NCI-H226 (cell line): ENCODE results near the gene TDRD12.
"Not testable (repeated sequence)": the region's sequence is repeated elsewhere in the genome, so short reads cannot be mapped to it uniquely, and the experiment has no call there.

Experiments used
- DNase-seq: peaks from one replicate; pipeline ENCODE4 v3.0.0-alpha.2; 2015

TDRD12 gene

DNA sequence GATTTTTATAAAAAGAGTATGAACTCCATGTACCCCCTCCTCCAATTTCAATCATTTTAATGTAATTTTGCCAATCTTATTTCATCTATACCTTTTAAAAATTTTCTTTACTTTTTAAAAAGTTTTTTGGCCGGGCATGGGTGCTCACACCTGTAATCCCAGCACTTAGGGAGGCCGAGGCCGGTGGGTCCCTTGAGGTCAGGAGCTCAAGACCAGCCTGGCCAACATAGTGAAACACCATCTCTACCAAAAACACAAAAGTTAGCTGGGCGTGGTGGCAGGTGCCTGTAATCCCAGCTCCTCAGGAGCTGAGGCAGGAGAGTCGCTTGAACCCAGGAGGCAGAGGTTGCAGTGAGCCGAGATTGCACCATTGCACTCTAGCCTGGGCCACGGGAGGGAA lies 113.8 kb downstream of the TDRD12 start:
- DNase-seq, result not testable (repeated sequence)

DNA sequence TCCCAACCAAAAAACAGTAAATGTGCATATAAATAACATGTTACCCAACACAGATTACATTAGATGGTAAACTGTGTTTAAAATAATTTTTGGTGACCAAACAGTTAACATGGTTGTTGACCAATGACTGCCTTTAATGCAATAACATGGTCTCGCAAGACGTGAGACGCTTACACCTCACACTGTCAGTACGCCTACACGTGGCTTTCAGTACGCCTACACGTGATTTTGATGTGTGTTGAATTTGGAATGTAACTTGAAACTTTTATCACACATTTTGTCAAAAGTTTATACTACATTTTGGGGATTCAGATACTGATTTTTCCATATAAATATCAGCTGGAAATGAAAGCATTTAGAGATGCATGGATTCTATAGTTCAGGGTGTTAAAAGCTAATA lies 118.0 kb downstream of the TDRD12 start:
- DNase-seq, result no peak

DNA sequence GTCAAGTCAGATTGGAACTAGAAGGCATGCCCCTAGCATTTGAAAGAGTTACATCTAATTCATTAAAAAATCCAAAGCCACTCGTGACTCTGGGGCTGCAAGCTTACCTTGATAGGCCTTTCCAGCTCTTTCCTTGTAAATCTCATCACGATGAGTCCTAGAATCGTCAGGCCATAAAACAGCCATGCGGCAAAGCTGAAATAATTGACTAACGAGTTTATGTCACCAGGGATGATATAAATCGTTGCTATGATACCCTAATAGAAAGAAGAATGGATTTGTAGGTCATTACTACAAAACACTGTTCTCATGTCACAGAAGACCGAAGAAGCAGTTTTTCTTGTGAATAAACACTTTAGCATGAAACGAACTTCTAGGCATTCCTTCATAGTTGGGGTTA lies 122.5 kb downstream of the TDRD12 start:
- no peak for DNase-seq

DNA sequence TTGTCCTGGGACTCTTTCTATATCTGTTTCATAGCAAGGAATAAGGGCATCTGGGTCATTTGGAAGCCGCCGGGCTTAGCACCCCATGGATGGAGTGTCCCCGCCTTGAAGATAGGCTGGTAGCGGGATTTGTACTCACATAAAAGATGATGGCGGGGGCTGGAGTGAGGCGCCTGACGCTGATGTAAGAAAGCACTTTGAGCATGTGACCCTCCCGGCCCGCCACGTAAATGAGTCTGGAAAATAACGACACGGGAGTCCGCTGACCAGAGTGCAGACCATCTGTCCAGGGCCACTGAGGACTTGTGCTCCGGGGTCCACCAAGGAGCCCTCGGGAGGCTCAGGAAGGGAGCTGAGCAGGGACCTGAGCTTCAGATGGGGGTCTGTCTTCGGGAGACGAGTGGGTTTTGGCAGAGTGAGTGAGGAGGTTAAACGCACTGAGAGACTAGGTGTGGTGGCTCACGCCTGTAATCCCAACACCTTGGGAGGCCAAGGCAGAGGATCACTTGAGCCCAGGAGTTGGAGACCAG lies 124.2 kb downstream of the TDRD12 start:
- no peak for DNase-seq

DNA sequence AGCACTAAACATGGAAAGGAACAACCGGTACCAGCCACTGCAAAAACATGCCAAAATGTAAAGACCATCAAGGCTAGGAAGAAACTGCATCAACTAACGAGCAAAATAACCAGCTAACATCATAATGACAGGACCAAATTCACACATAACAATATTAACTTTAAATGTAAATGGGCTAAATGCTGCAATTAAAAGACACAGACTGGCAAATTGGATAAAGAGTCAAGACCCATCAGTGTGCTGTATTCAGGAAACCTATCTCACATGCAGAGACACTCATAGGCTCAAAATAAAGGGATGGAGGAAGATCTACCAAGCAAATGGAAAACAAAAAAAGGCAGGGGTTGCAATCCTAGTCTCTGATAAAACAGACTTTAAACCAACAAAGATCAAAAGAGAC lies 128.5 kb downstream of the TDRD12 start:
- not testable (repeated sequence) for DNase-seq

DNA sequence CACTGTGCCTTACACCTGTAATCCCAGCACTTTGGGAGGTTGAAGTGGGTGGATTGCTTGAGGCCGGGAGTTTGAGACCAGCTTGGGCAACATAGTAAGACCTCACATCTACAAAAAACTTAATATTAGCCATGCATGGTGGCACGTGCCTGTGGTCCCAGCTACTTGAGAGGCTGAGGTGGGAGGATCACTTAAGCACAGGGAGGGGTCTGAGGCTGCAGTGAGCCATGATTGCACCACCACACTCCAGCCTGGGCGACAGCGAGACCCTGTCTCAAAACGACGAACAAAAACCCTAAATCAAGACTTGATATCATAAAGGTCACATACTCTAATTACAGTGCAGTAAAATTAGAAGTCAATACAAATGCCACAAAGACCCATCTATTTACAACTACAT lies 132.6 kb downstream of the TDRD12 start:
- no peak for DNase-seq

DNA sequence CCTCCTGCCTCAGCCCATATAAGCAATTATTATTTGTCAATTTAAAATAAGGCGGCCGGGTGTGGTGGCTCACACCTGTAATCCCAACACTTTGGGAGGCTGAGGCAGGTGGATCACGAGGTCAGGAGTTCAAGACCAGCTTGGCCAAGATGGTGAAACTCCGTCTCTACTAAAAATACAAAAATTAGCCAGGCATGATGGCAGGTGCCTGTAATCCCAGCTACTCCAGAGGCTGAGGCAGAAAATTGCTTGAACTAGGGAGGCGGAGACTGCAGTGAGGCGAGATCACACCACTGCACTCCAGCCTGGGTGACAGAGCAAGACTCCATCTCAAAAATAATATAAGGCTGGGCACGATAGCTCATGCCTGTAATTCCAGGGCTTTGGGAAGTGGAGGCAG lies 137.3 kb downstream of the TDRD12 start:
- not testable (repeated sequence) for DNase-seq

DNA sequence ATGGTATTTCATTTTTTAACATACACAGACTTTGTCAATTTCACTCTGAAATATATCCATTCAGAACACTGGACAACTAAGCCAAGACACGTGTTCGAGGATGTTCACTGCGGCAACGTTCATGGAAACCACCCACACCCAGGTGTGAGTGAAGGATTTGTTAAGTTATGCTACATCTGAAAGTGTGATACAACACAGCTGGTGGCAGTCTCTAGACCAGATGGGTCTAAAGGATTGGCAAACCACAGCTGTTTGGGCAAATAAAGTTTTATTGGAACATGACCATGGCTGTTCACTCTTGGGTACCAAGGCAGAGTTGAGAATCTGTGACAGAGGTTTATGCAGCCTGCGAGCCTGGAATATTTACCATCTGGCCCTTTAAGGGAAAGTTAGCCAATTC lies 138.0 kb downstream of the TDRD12 start:
- no peak for DNase-seq

DNA sequence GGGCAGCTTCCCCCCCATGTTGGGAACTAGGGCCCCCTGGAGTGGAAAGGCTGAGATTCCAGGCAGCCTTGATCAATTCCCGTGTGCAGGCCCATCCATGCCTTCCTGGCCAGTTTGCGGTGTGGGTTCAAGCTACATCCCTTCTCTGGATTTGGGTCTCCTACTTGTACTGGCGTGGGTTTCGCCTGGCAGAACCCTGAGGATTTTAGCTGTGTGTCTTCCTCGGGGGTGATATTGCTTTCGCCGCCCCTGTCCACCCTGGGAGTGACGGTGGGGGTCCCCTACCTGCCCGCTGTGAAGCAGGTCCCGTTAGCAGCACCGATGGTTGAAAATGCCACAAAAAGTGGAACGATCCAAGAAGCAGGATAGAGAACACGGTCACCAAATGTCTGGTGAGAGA lies 138.6 kb downstream of the TDRD12 start:
- no peak for DNase-seq

DNA sequence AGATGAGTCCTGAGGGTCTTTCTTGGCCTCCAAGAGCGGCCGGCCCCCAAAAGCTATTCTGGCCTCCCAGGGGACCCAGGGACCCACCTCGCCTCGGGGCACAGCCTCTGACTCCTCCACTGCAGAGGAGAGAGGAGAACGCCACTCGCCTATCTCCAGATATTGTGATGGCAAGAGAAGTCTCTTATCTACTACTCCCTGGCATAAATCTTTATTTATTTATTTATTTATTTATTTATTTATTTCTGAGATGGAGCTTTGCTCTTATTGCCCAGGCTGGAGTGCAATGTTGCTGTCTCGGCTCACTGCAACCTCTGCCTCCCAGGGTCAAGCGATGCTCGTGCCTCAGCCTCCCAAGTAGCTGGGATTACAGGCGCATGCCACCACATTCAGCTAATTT lies 139.0 kb downstream of the TDRD12 start:
- no peak for DNase-seq

DNA sequence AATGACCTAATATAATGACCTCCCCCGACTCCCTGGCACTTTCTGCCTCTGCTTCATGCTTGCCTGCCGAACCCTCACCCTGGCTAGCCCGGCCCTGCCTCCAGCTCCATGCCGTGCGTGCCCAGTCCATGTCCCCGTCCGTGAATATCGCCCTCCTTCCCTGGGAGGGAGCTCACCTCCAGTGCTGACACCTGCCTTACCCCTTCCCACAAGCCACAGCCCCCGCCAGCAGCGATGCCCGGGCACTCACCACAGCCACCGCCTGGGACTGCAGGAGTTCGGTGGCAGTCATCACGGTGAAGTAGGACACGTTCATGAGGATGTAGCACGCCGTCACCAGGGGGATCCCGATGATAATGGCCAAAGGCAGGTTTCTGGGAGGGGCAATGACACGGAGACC lies 140.0 kb downstream of the TDRD12 start:
- DNase-seq, result no peak

DNA sequence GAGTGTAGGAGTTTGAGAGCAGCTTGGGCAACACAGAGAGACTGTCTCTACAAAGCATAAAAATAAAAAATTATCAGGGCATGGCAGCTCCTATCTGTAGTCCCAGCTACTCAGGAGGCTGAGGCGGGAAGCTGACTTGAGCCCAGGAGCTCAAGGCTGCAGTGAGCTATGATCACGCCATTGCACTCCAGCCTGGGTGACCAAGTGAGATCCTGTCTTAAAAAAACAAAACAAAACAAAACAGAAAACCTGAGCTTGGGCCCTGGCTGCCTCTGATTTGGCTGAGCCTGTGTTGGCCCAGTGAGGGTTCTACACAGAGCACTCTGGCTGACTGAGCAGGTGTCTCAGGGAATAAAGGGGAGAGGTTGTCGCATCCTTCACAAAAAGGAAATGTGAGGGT lies 142.0 kb downstream of the TDRD12 start:
- DNase-seq, result no peak

DNA sequence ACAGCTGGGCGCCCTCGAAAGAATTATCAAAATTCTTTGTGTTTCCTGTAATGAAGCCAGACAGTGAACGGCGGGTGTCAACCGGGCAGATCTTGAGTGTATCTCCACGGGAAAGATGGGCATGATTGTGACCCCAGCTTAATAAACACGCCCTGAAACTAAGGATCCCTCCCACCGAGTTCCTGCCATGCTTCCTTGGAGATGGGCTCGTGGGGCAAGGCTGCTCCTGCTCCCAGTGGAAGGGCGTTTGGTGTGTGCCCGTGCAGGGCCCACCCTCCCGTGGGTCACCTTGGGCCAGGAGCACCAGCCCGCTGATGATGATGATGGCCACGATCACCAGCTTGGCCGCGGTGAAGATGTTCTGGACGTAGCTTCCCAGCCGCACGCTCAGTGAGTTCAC lies 142.6 kb downstream of the TDRD12 start:
- DNase-seq, result no peak

DNA sequence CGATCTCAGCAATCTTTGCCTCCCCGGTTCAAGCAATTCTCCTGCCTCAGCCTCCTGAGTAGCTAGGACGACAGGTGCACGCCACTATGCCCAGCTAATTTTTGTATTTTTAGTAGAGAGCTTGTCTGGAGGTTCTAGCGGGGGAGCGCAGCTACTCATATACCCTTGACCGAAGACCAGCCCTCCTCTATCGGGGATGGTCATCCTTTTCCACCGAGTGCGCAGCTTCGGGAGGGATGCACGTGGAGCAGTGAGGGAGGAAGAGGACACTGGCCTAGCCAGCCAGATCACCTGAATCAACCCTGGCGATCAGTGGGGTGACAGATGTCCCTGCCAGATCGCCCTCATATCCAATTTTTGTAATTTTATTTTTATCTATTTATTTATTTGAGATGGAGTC lies 143.2 kb downstream of the TDRD12 start:
- no peak for DNase-seq

DNA sequence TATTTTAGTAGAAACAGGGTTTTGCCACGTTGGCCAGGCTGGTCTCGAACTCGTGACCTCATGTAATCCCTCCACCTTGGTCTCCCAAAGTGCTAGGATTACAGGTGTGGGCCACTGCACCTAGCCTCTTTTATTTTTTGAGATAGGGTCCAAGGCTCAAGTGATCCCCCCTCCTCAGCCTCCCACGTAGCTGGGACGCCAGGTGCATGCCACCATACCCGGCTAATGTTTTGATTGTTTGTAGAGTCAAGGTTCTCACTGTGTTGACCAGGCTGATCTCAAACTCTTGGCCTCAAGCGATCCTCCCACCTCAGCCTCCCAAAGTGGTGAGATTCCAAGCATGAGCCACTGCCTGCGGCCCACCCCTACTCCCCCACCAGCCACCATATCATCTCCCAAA lies 143.7 kb downstream of the TDRD12 start:
- DNase-seq, result no peak

DNA sequence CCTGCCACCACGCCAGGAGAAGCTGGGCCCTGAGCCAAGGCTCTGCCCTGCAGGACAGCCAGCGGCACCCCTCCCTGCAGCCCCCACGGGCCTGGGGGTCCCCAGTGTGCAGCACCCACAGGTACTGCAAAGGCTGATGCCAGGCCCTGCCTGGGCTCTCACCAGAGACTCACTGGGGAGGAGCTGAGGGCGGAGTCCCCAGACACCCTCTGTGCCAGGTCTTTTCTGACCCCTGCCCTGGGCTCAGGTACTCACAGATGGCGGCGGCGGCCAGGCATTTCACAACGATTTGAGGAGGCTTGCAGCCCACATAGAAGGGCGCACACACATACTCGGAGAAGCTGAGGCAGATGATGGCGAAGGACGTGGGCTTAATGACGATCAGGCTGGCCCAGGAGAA lies 144.3 kb downstream of the TDRD12 start:
- DNase-seq, result no peak

DNA sequence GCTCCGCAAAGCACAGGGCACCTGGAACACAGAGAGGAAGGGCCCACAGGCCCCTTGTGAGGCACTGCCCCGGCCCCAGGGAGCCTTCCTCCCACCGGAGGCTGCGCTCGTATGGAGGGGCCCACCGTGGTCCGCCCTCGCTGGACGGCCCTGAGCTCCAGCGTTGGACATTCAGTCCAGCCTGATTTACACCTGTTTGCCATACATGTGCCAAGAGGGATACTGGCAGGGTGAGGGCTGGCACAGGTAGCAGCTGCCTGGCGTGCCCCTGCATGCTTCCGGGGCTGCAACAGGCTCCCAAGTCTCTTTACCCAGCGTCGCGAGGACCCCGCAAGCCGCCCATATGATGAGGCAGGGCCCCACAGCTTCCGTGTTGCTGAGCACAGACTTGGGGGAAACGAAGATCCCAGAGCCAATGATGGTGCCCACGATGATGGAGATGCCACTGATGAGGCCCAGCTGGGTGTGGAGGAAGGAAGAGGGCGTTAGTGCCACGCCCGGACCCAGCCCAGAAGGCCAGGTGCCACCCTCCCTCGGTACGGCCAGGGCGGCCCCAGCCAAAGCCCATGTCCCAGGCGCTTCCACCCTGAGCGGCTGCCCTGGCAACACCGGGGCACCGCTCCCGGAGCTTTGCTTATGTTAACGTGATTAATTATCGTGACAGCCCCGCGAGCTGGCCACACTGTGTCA lies 144.9 kb downstream of the TDRD12 start:
- no peak for DNase-seq

DNA sequence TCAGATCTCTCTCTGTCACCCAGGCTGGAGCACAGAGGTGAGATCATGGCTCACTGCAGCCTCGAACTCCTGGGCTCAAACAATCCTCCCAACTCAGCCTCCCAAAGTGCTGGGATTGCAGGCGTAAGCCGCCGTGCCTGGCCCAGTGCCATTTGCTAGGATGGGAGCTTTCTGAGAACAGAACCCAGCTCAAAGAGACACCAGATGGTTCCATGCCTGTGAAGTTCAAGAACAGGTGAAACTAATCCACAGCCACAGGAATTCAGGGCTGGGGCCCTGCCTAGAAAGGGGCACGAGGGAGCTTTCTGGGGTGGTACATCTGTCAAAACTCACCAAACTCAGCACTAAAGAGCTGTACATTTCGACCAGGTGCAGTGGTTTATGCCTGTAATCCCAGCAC lies 145.8 kb downstream of the TDRD12 start:
- no peak for DNase-seq

DNA sequence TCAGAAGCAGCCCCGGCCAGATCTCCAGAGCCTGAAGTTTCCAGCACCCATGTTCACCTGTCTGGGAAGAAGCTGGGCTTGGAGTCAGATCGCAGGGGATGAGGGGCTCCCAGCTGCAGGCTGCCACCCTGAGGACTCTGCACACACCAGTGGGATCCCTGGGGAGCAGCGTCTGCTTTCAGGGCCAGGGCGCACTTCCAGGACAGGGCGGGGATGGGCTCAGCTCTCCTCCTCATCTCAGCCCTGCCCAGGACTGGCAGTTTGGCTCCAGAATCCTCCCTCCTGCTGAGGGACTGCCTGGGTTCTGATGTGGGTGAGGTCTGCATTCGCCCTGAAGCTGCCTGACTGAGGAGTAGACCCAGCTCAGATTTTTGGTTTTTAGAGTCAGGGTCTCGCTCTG lies 146.5 kb downstream of the TDRD12 start:
- DNase-seq, result no peak

DNA sequence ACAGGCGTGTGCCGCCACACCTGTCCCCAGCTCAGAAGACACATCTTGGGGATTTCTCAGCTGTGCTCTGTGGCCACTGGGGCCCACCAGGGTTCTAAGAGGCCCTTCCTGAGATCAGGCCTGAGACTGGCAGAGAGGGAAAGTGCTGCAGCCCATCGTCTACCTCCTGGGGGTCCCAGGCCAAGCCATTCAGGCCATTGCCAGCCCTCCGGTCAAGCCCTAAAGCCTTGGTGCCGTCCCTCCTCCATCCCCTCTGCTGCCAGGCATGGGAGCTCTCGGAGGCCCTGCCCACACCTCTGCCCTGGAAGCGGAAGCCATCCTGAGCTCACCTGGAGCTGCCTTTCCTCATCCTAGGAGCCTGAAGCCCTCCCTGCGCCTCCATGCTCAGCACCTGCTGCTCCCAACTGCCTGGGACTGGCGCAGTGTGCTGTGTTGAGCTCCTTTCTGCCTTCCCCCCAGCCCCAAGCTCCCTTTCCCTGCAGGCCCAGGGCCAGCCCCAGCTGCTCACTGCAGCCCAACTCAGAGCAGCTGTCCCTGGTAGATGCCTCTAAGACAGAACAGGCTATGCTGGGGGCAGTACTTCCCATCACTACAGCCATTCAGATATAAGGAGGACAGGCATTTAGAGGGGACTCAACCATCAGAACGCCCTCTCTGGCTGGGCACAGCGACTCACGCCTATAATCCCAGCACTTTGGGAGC lies 147.1 kb downstream of the TDRD12 start:
- no peak for DNase-seq

DNA sequence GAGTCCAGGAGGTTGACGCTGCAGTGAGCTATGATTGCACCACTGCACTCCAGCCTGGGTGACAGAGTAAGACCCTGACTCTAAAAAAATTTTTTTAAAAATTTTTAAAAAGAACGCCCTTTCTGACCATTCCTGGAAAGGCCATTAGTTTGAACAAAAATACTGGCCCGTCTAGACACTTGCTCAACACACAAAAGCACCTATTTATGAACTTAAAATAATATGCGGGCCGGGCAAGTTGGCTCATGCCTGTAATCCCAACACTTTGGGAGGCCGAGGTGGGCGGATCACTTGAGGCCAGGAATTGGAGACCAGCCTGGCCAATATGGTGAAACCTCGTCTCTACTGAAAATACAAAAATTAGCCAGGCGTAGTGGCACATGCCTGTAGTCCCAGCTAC lies 147.9 kb downstream of the TDRD12 start:
- DNase-seq, result not testable (repeated sequence)

DNA sequence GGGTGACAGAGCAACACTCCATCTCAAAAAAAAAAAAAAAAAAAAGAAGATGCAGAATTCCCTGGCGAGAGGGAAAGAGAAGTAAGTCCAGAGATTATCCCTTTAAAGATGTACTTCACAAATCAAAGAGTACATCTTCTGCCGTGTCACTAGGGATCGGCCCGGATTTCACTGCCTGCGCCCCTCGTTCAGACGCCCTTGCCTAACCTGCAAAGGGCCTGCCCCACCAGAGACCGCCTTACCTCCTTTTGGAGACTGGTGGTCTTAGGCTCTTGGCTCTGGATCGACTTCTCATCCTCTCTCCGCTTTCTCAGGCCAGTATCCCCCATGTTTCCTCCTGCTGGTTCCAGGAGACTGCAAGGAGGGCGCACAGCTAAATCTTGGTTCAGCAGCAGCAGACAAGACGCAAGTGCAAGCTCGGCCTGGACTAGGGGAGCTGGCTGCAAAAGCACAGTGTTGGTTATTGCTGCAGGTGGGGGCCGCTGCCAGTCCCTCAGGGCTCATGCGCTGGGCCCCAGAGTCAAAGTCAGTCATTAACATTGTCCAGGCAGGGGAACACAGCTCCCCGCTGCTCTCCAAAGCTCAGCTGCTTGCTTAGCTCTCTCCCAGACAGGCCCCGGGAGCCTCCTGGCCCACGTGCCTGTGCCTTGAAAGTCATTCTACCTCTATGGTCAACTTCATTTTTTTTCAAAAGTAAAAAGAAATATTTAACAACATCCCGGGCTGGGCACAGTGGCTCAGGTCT lies 148.8 kb downstream of the TDRD12 start:
- DNase-seq, result no peak

DNA sequence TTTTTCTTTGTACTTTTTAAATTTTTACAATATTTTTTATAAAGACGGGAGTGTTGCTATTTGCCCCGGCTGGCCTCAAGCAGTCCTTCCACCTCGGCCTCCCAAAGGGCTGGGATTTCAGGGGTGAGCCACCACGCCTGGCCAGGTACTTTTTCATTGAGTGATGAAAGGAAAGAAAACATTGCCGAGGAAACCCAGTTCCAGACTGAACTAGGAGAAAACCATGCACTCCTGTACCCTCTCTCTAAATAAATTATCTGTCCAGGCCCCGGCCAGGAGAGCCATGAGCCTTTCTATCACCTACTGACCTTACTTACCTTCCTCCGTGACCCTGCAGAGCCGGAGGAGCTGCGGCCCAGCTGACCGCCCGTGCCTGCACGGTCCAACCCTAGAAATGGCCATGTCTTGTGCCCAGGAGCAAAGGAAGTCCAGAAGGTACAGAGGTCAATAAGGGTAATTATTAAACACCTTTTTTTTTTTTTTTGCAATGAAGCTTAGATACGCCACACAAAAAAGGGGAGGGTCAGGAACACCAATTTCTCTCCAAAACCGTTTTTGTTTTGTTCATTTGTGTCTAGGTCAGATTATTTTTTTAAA lies 149.9 kb downstream of the TDRD12 start, which contains the start of gene SLC7A9:
SLC7A9 (minus strand) TSS at position 399 of the 597 bp plus-strand sequence. CDS start 1,233 bp downstream, outside the sequence.
- no peak for DNase-seq
